GM21515 (cell line): Measurements from ENCODE around the gene DHX8.
"Not testable (repeated sequence)": the region's sequence is repeated elsewhere in the genome, so short reads cannot be mapped to it uniquely, and the experiment has no call there.

Experiments used
- ATAC-seq: cut with Tn5 transposase; IDR thresholded peaks from one replicate; pipeline ENCODE4 v1.9.1; 2021; ENCODE audit not compliant: unreplicated experiment

DHX8 gene

GRCh38 chr17:43461185-43461584 lies 22.6 kb upstream of the DHX8 start:
- ATAC-seq, result no peak

GRCh38 chr17:43462569-43462968 lies 21.2 kb upstream of the DHX8 start:
- not testable (repeated sequence) for ATAC-seq

GRCh38 chr17:43463241-43463640 lies 20.5 kb upstream of the DHX8 start:
- ATAC-seq, result no peak

- ATAC-seq, result no peak
Measured at GRCh38 chr17:43464046-43464445, 19.7 kb upstream of the DHX8 start.

- no peak for ATAC-seq
Measured at GRCh38 chr17:43465049-43465448, 18.7 kb upstream of the DHX8 start.

GRCh38 chr17:43467981-43468581 lies 15.7 kb upstream of the DHX8 start:
- ATAC-seq, result no peak

GRCh38 chr17:43468691-43469139 lies 15.1 kb upstream of the DHX8 start:
- no peak for ATAC-seq

- ATAC-seq, result no peak
Measured at GRCh38 chr17:43469145-43469544, 14.6 kb upstream of the DHX8 start.

GRCh38 chr17:43471585-43472160 lies 12.1 kb upstream of the DHX8 start:
- no peak for ATAC-seq

GRCh38 chr17:43475494-43476089 lies 8.2 kb upstream of the DHX8 start:
- no peak for ATAC-seq

- not testable (repeated sequence) for ATAC-seq
Measured at GRCh38 chr17:43476306-43476705, 7.5 kb upstream of the DHX8 start.

- no peak for ATAC-seq
Measured at GRCh38 chr17:43477832-43478634, 5.7 kb upstream of the DHX8 start.

GRCh38 chr17:43479948-43480347 lies 3.8 kb upstream of the DHX8 start:
- no peak for ATAC-seq

- no peak for ATAC-seq
Measured at GRCh38 chr17:43482103-43483012, 1.4 kb upstream of the DHX8 start.

- no peak for ATAC-seq
Measured at GRCh38 chr17:43490621-43491020, 6.8 kb downstream of the DHX8 start.

- ATAC-seq, result not testable (repeated sequence)
Measured at GRCh38 chr17:43509440-43509839, 25.7 kb downstream of the DHX8 start.

GRCh38 chr17:43511199-43511598 lies 27.4 kb downstream of the DHX8 start:
- not testable (repeated sequence) for ATAC-seq

- ATAC-seq, result no peak
Measured at GRCh38 chr17:43515656-43516055, 31.9 kb downstream of the DHX8 start.

- no peak for ATAC-seq
Measured at GRCh38 chr17:43517161-43517560, 33.4 kb downstream of the DHX8 start.

- ATAC-seq, result no peak
Measured at GRCh38 chr17:43517615-43518386, 34.0 kb downstream of the DHX8 start.
